Subcutaneous abdominal adipose tissue (tissue), 5 donors: Measurements from ENCODE around the gene PFDN1.

Experiments
- H3K27ac ChIP-seq: one replicate; pipeline ENCODE4 v1.7.0; 2013; ENCODE audit warnings: low read depth, mild to moderate bottlenecking, inconsistent platforms, low read length, moderate library complexity
- H3K27me3 ChIP-seq, 5 donors: one replicate each; pipeline ENCODE4 v1.7.0; 2013; ENCODE audit warnings: low read length in 5 of 5, inconsistent platforms in 1 of 5; ENCODE audit not compliant: control insufficient read depth in 5 of 5, insufficient read depth in 4 of 5
- H3K36me3 ChIP-seq, 5 donors: one replicate each; pipeline ENCODE4 v1.7.0; 2013; ENCODE audit warnings: low read length in 5 of 5; ENCODE audit not compliant: control insufficient read depth in 5 of 5, insufficient read depth in 5 of 5
- H3K4me1 ChIP-seq, 5 donors: one replicate each; pipeline ENCODE4 v1.7.0; 2013; ENCODE audit warnings: low read length in 5 of 5, mild to moderate bottlenecking in 3 of 5, moderate library complexity in 1 of 5; ENCODE audit not compliant: control insufficient read depth in 5 of 5, insufficient read depth in 5 of 5
- H3K4me3 ChIP-seq, 5 donors: one replicate each; pipeline ENCODE4 v1.7.0; 2013; ENCODE audit warnings: low read length in 5 of 5, low read depth in 1 of 5
- H3K9ac ChIP-seq, 5 donors: one replicate each; pipeline ENCODE4 v1.7.0; 2013; ENCODE audit warnings: low read length in 5 of 5, mild to moderate bottlenecking in 4 of 5, moderate library complexity in 3 of 5
- H3K9me3 ChIP-seq, 5 donors: one replicate each; pipeline ENCODE4 v1.7.0; 2013; ENCODE audit warnings: low read length in 5 of 5; ENCODE audit not compliant: control insufficient read depth in 5 of 5
- donor health status: healthy.
- donor health status: healthy.
- donor health status: healthy.
- donor health status: healthy.
- donor health status: healthy.

The PFDN1 gene

DNA sequence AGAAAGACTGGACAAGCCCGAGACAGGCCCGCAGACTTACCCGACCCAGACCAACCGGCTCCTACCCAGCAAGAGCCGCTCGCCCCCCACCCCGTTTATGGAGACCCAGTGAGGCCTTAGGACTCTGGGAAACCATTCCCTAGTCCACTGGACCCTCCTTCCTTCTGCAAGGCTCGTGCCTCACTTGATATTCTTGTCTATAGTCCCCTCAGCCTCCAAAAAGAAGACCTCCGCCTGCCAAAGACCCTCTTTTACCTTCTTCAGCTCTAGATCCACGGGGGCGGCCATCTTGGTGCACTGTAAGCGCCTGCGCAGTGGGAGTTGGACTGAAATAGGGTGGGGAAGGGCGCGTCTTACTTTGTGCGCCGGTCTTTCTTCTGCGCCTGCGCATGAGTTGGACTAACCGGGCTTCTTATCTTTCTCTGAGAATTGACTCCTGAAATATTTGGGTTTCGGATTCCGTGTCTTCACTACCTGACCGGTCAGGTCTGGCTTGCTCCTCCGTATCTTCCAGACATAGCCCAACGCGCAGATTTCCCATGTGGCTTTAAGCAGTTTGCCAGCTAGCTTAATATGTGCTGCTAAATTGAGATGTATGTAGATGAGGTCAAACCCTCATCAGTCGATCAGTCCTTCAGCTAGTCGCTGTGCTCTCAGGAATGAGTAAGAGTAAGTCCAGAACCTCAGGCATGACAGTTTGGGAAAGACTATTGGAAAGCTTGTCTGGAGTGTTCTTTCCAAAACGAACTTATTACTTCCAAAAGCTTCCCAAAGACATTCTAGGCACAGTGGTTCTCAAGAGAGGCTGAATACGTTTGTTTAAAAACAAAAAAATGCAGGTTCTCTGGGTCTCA lies at the start of gene PFDN1:
PFDN1 (minus strand) TSS at position 316 of the 854 bp plus-strand sequence; CDS start at position 288, 28 bp downstream.
- no peaks in the 10 kb centered on the region for H3K27me3 ChIP-seq
- peaks cover 0 to 11% (median 2%) of the 10 kb centered on the region in 5 donors for H3K36me3 ChIP-seq
- H3K4me1 ChIP-seq = peaks cover 0 to 41% (median 36%) of the 10 kb centered on the region in 5 donors
- peak within 1 kb of the TSS; percentile 76 to 99 (median 97) for H3K9ac ChIP-seq
- H3K27ac ChIP-seq = peak within 1 kb of the TSS; percentile 86
- H3K9me3 ChIP-seq = no peaks in the 10 kb centered on the region
- peak within 1 kb of the TSS; percentile 69 to 97 (median 92) for H3K4me3 ChIP-seq

GRCh38 chr5:140351609-140352334 lies 48.9 kb upstream of the PFDN1 start:
- Histone ChIP-seq H3K9me3 (no peaks in the 10 kb centered on the region), H3K4me3 (no peak overlapping the region), H3K9ac (no peak overlapping the region), H3K27ac (no peak overlapping the region), H3K4me1 (peaks cover 2 to 16% (median 12%) of the 10 kb centered on the region in 5 donors), H3K36me3 (no peaks in the 10 kb centered on the region), H3K27me3 (no peaks in the 10 kb centered on the region)

- no peaks in the 10 kb centered on the region for H3K9me3 ChIP-seq
- peaks cover 0 to under 1% (median 0%) of the 10 kb centered on the region in 5 donors for H3K36me3 ChIP-seq
- no peak overlapping the region for H3K27ac ChIP-seq
- H3K9ac ChIP-seq = no peak overlapping the region
- H3K4me1 ChIP-seq = peaks cover 2 to 39% (median 30%) of the 10 kb centered on the region in 5 donors
- H3K27me3 ChIP-seq = no peaks in the 10 kb centered on the region
- H3K4me3 ChIP-seq = no peak overlapping the region
Observed at GRCh38 chr5:140349244-140349643, 46.3 kb upstream of the PFDN1 start.

GRCh38 chr5:140348104-140348503 lies 45.2 kb upstream of the PFDN1 start:
- Histone ChIP-seq H3K9me3 (no peaks in the 10 kb centered on the region), H3K4me1 (peaks cover 5 to 47% (median 40%) of the 10 kb centered on the region in 5 donors), H3K4me3 (no peak overlapping the region), H3K9ac (no peak overlapping the region), H3K27ac (no peak overlapping the region), H3K36me3 (peaks cover 0 to 4% (median 0%) of the 10 kb centered on the region in 5 donors), H3K27me3 (no peaks in the 10 kb centered on the region)

GRCh38 chr5:140347360-140347759 lies 44.5 kb upstream of the PFDN1 start:
- peak overlapping the region; percentile 74 for H3K27ac ChIP-seq
- peaks cover 6 to 52% (median 47%) of the 10 kb centered on the region in 5 donors for H3K4me1 ChIP-seq
- peak overlapping the region in 2 of 5 donors; percentile 67 to 70 for H3K4me3 ChIP-seq
- no peaks in the 10 kb centered on the region for H3K9me3 ChIP-seq
- peak overlapping the region in 4 of 5 donors; percentile 5 to 60 (median 36) for H3K9ac ChIP-seq
- H3K27me3 ChIP-seq = no peaks in the 10 kb centered on the region
- peaks cover 0 to 4% (median 0%) of the 10 kb centered on the region in 5 donors for H3K36me3 ChIP-seq

DNA sequence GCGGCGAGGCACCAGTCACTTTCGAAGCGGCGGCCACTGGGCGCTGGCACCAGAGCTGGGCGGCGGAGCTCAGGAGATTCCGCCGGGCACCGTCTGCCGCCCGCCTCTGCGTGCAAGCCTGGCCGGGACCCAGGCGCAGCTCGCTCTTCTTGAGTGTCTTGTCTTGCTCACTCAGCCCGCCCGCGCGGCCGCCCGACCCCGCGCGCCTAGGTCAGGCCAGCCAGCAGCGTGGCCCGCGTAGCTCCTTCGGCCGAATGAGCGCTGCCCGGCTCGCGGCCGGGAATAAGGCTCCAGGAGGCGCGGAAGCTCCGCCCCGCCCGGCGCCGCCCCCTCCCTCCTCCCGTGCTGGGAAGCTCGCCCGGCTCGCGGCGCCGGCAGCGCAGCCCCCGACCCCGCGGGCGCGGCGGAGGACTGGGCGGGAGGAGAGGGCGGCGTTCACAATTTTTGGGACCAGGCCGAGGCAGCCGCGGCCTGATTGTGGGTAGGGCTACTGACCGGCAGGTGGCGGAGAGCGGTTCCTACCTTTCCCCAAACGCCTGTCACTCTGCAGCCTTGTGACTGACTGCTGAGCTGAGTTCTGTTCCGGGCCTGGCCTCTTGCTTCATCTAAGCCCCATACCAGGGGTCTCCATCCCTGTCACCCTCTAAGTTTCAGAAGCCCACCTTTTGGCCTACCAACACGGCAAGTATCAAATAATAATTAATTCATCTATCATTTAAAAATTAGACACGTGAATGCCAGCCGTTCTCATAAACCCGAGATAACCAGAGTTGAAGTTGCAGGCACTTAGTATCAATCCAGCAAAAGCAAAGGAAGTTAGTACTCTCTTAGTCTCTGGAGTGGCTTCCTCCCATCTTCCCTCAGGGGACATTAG lies 43.7 kb upstream of the PFDN1 start, which contains the start of gene HBEGF:
HBEGF (minus strand) TSS at position 256 of the 874 bp plus-strand sequence. CDS start 275 bp downstream, outside the sequence.
- H3K4me1 ChIP-seq = peaks cover 11 to 60% (median 55%) of the 10 kb centered on the region in 5 donors
- peak within 1 kb of the TSS; percentile 74 for H3K27ac ChIP-seq

GRCh38 chr5:140345919-140346347 lies 43.0 kb upstream of the PFDN1 start:
- Histone ChIP-seq H3K27me3 (no peaks in the 10 kb centered on the region), H3K9me3 (no peaks in the 10 kb centered on the region), H3K36me3 (peaks cover 0 to 16% (median 9%) of the 10 kb centered on the region in 5 donors), H3K4me3 (peak overlapping the region; percentile 70 to 87 (median 80)), H3K9ac (peak overlapping the region; percentile 52 to 84 (median 73)), H3K4me1 (peaks cover 11 to 65% (median 62%) of the 10 kb centered on the region in 5 donors), H3K27ac (peak overlapping the region; percentile 74)

More for the DNA sequence above, 43.7 kb upstream of the PFDN1 start, which contains the start of gene HBEGF:
- Histone ChIP-seq H3K4me3 (peak within 1 kb of the TSS; percentile 70 to 87 (median 80)), H3K27me3 (no peaks in the 10 kb centered on the region), H3K9me3 (no peaks in the 10 kb centered on the region), H3K36me3 (peaks cover 0 to 10% (median 6%) of the 10 kb centered on the region in 5 donors), H3K9ac (peak within 1 kb of the TSS; percentile 52 to 84 (median 73))

- peaks cover 11 to 73% (median 65%) of the 10 kb centered on the region in 5 donors for H3K4me1 ChIP-seq
Observed at GRCh38 chr5:140344683-140345423, 42.0 kb upstream of the PFDN1 start.

More at GRCh38 chr5:140344683-140345423, 42.0 kb upstream of the PFDN1 start:
- Histone ChIP-seq H3K36me3 (peaks cover 0 to 22% (median 10%) of the 10 kb centered on the region in 5 donors), H3K9me3 (no peaks in the 10 kb centered on the region), H3K27ac (peak overlapping the region; percentile 74), H3K9ac (peak overlapping the region in 3 of 5 donors; percentile 26 to 84 (median 78)), H3K4me3 (peak overlapping the region; percentile 70 to 87 (median 80)), H3K27me3 (no peaks in the 10 kb centered on the region)
